Measurements from ENCODE around the gene NPC1. TPM values are rescaled to one million over a fixed set of nuclear protein-coding genes. Genes with fewer than 3 reads are reported as not detected.
A peak's percentile ranks its signal among the peaks of the same experiment; 100 is the strongest.

NPC1 gene
- polyA plus RNA-seq, 3 donors: 7.5 to 17.9 (median 17.7) TPM

DNA sequence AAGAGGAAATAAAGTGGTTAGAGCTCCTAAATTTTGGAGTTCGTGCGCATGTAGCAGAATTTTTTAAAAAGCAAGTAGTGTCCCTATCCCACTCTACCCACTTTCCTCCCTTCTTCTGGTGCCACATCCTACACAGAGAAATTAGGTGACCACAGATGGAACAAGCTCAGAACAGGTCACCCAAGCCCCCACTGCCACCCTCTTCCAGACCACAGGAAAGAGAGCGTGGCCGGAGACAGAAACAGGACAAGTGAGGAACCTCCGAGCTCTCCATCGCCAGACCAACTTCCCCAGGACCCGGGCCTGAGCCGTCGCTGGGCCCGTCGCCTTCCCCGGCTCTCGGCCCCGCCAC, 433 bp downstream of the NPC1 start:
- no peak for TF ChIP-seq CTCF (IDR thresholded peaks at IDR 0.05)
- peaks cover 0 to 6% of the 10 kb centered on the region in 2 donors for H3K36me3 ChIP-seq (replicated peaks in 1 of 2; ENCODE audit: control insufficient read depth in 1 of 2, insufficient read depth in 2 of 2, low read length in 2 of 2)
- H3K27me3 ChIP-seq (ENCODE audit: control insufficient read depth in 2 of 2, insufficient read depth in 2 of 2, low read length in 2 of 2): no peaks in the 10 kb centered on the region
- peak overlapping the region; percentile 76 to 94 (median 83) for H3K4me3 ChIP-seq (replicated peaks in 1 of 3; ENCODE audit: low read depth in 2 of 3, low read length in 3 of 3)
- intact Hi-C loops (cut with micrococcal nuclease): loop anchor here (2.0 to 10.0 kb wide), 4 partner anchors 69 to 351 kb away; partner anchors contain the start of genes RIOK3 (in 1 of the 2) and RMC1 (in 1 of the 2)
- peaks cover 28 to 32% of the 10 kb centered on the region in 2 donors for H3K4me1 ChIP-seq (ENCODE audit: control insufficient read depth in 1 of 2, insufficient read depth in 2 of 2, low read length in 2 of 2)
- H3K9ac ChIP-seq (ENCODE audit: insufficient read depth, low read length, poor library complexity, severe bottlenecking): peak overlapping the region; percentile 100
- peaks cover 41% of the 10 kb centered on the region for H3K4me1 Mint-ChIP-seq
- H3K4me3 Mint-ChIP-seq: peak overlapping the region; percentile 93 to 96
- peak overlapping the region; percentile 78 for H3K4me2 ChIP-seq (replicated peaks; ENCODE audit: extremely low read depth, low read length, poor library complexity, severe bottlenecking)
- H3K9me3 Mint-ChIP-seq: no peaks in the 10 kb centered on the region
- no peak for DNase-seq
- H3K27ac Mint-ChIP-seq: peak overlapping the region; percentile 96 to 100 (median 99)
- 0% methylated on average over 12 of the region's 14 CpGs for WGBS (ENCODE audit: insufficient coverage)
- H3K79me2 ChIP-seq (ENCODE audit: insufficient read depth, low read length): peaks cover 52% of the 10 kb centered on the region
- peak overlapping the region; percentile 90 for H2AFZ ChIP-seq (ENCODE audit: insufficient read depth, low read depth, low read length, poor library complexity, severe bottlenecking)
- no peaks in the 10 kb centered on the region for H3K9me3 ChIP-seq (replicated peaks in 1 of 2; ENCODE audit: control insufficient read depth in 1 of 2, insufficient read depth in 1 of 2, low read length in 2 of 2)
- peak overlapping the region; percentile 95 to 100 for H3K27ac ChIP-seq (ENCODE audit: low read depth in 1 of 2, low read length in 2 of 2)
- peaks cover 3 to 21% of the 10 kb centered on the region in 2 donors for H3K36me3 Mint-ChIP-seq
- H4K20me1 ChIP-seq (ENCODE audit: insufficient read depth, low read length): peaks cover 35% of the 10 kb centered on the region
- H3K27me3 Mint-ChIP-seq (ENCODE audit: low read depth in 3 of 3): peaks cover 2 to 8% (median 2%) of the 10 kb centered on the region in 3 donors

DNA sequence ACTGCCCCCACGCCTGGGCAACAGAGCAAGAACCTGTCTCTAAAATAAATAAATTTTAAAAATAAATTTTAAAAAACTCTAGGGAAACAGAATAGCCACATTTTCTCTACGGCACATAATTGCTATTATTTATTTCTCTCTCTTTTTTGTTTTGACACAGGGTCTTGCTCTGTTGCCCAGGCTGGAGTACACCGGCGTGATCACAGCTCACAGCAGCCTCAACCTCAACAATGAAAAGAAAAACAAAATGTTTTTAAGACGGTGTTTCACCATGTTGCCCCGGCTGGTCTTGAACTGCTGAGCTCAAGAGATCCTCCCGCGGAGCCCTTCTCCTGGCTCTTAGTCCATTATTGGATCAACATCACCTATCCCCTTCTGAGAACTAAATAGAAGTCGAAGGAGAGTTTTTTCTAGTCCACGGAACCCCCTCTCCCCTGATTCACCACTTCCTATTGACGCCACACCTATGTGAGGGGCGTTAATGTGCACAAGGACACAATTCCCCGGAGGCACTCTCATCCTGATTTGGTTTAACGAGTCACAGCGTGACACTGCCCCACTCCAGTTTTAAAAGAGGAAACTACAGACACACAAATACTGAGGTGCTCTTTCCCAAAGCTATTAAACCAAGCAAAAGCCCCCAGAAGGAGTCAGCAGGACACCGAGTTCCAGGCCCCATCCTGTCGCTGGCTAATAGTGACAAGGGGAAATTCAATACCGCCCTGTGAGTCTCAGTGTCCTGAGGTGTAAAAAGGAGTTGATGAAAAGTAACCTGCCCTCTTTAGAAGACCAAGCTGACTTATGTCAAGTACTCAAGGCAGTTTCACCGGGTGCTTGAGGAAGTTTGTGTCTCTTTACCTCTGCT, 1.1 kb downstream of the NPC1 start:
- peak; percentile 48 to 80 (median 59) for DNase-seq
- H3K4me3 ChIP-seq (replicated peaks in 1 of 3; ENCODE audit: low read depth in 2 of 3, low read length in 3 of 3): peak overlapping the region; percentile 76 to 94 (median 83)
- H3K36me3 Mint-ChIP-seq: peaks cover 7 to 28% of the 10 kb centered on the region in 2 donors
- WGBS (ENCODE audit: insufficient coverage): 67% methylated on average over 3 of the region's 19 CpGs
- peak overlapping the region; percentile 96 to 100 (median 99) for H3K27ac Mint-ChIP-seq
- peak overlapping the region; percentile 78 for H3K4me2 ChIP-seq (replicated peaks; ENCODE audit: extremely low read depth, low read length, poor library complexity, severe bottlenecking)
- H3K9me3 ChIP-seq (replicated peaks in 1 of 2; ENCODE audit: control insufficient read depth in 1 of 2, insufficient read depth in 1 of 2, low read length in 2 of 2): no peaks in the 10 kb centered on the region
- no peak for TF ChIP-seq CTCF (IDR thresholded peaks at IDR 0.05)
- intact Hi-C loops (cut with micrococcal nuclease): loop anchor here (5.0 to 10.0 kb wide), 3 partner anchors 68 to 350 kb away; partner anchors contain the start of gene RIOK3 (in 1 of the 2)
- peaks cover 42% of the 10 kb centered on the region for H4K20me1 ChIP-seq (ENCODE audit: insufficient read depth, low read length)
- H3K9me3 Mint-ChIP-seq: no peaks in the 10 kb centered on the region
- peaks cover 0 to 7% of the 10 kb centered on the region in 2 donors for H3K36me3 ChIP-seq (replicated peaks in 1 of 2; ENCODE audit: control insufficient read depth in 1 of 2, insufficient read depth in 2 of 2, low read length in 2 of 2)
- H3K79me2 ChIP-seq (ENCODE audit: insufficient read depth, low read length): peaks cover 59% of the 10 kb centered on the region
- peak overlapping the region; percentile 100 for H3K9ac ChIP-seq (ENCODE audit: insufficient read depth, low read length, poor library complexity, severe bottlenecking)
- H2AFZ ChIP-seq (ENCODE audit: insufficient read depth, low read depth, low read length, poor library complexity, severe bottlenecking): peak overlapping the region; percentile 90
- peaks cover 47% of the 10 kb centered on the region for H3K4me1 Mint-ChIP-seq
- peaks cover 2 to 8% (median 2%) of the 10 kb centered on the region in 3 donors for H3K27me3 Mint-ChIP-seq (ENCODE audit: low read depth in 3 of 3)
- peak overlapping the region; percentile 95 to 100 for H3K27ac ChIP-seq (ENCODE audit: low read depth in 1 of 2, low read length in 2 of 2)
- peaks cover 33 to 37% of the 10 kb centered on the region in 2 donors for H3K4me1 ChIP-seq (ENCODE audit: control insufficient read depth in 1 of 2, insufficient read depth in 2 of 2, low read length in 2 of 2)
- H3K27me3 ChIP-seq (ENCODE audit: control insufficient read depth in 2 of 2, insufficient read depth in 2 of 2, low read length in 2 of 2): no peaks in the 10 kb centered on the region
- peak overlapping the region; percentile 93 to 96 for H3K4me3 Mint-ChIP-seq

Data from CD14-positive monocyte (primary cell).